ENCODE results near the gene ZNF688. TPM values are rescaled to one million over a fixed set of nuclear protein-coding genes. Genes with fewer than 3 reads are reported as not detected.

The ZNF688 gene
- total and polyA plus RNA-seq, 2 of the 13 experiments (the other 11 are each of a cell fraction or from before 2014, with no cell fraction given) = 2.4 to 5.4 TPM

GRCh38 chr16:30609002-30609925, 37.8 kb upstream of the ZNF688 start (continued):
- TF ChIP-seq ZNF609 (CRISPR knock-in tag; IDR thresholded peaks at IDR 0.05; ENCODE audit: borderline replicate concordance) (peak; percentile 23; the same call in 1 of the 2 replicates), ZBTB37 (CRISPR knock-in tag; IDR thresholded peaks at IDR 0.05) (peak; percentile 20; the same call in 1 of the 2 replicates), ZNF318 (CRISPR knock-in tag; IDR thresholded peaks at IDR 0.05) (no peak; the same call in 1 of the 2 replicates), ZNF567 (CRISPR knock-in tag; IDR thresholded peaks at IDR 0.05; ENCODE audit: borderline replicate concordance) (peak; percentile 65; the same call in 1 of the 2 replicates), ZNF770 (CRISPR knock-in tag; IDR thresholded peaks at IDR 0.05) (peak; percentile 87), CEBPB (IDR thresholded peaks at IDR 0.05; ENCODE audit: borderline replicate concordance, low read depth, low read length) (no peak), ATF5 (CRISPR knock-in tag; IDR thresholded peaks at IDR 0.05; ENCODE audit: low read depth) (peak; percentile 43; the same call in 1 of the 2 replicates), JARID2 (CRISPR knock-in tag; IDR thresholded peaks at IDR 0.05; ENCODE audit: insufficient replicate concordance) (peak; percentile 32)

Data from HepG2 (cell line).